ENCODE data around the gene HSPA4L.

DNA sequence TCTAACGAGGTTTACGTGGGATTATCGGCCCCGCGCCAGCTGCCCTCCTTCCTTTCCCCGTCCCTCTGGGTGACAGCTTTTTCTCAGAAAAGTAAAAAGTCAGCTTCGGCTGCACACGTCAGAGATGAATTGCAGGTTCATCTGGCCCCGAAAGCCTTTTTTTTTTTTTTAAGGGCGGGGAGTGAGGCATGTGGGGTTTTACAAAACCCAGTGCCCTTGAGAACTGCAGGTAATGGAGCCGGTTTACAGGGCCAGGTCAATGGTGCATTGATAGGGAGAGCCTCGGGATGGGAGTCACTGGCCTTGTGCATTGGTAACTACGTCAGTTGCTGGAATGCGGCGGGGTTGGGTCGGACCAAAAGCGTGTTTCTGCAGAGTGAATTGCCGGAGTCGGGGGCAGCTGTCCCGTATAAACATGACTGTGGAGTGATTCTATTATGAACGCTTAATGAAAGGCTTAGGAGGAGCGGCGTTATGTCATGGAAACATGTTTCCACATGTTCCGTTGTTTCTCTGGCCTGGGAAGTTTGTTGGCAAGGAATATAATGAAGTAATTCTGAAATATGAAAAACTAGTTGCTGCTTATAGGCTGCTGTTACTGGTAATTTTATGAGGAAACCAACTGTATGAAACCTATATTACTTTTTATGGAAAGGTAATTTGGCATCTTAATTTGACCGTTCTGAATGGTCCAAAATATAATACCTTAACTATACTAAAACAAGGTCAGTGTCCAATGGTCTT, 1.1 kb downstream of the HSPA4L start:
- no peak for TF ChIP-seq FOS (IDR thresholded peaks at IDR 0.05; ENCODE audit: borderline replicate concordance, insufficient read depth, low read length)
- no peak for TF ChIP-seq POLR2A (IDR thresholded peaks at IDR 0.05; ENCODE audit: low read depth, low read length)

Data from endothelial cell of umbilical vein (primary cell).